Activated CD4-positive, alpha-beta T cell treated with anti-CD3 and anti-CD28 coated beads for 1 hour (primary cell): ENCODE data around the gene PAK4.
"Not testable (repeated sequence)": the region's sequence is repeated elsewhere in the genome, so short reads cannot be mapped to it uniquely, and the experiment has no call there.

Experiments used
- DNase-seq: peaks from one replicate; pipeline ENCODE4 v3.0.0-alpha.2; 2020

The PAK4 gene

GRCh38 chr19:39131255-39131755, 5.7 kb downstream of the PAK4 start:
- no peak for DNase-seq

- DNase-seq = no peak
Measured at GRCh38 chr19:39132344-39132969, 6.9 kb downstream of the PAK4 start.

GRCh38 chr19:39133431-39134270, 8.1 kb downstream of the PAK4 start:
- DNase-seq = no peak

GRCh38 chr19:39135701-39136100, 10.1 kb downstream of the PAK4 start:
- no peak for DNase-seq

GRCh38 chr19:39136225-39136940, 10.8 kb downstream of the PAK4 start:
- no peak for DNase-seq

GRCh38 chr19:39137131-39137530, 11.5 kb downstream of the PAK4 start:
- DNase-seq = no peak

GRCh38 chr19:39138221-39139211, 12.9 kb downstream of the PAK4 start:
- DNase-seq = no peak

- DNase-seq = no peak
Measured at GRCh38 chr19:39139305-39139874, 13.8 kb downstream of the PAK4 start.

GRCh38 chr19:39139971-39140453, 14.4 kb downstream of the PAK4 start:
- DNase-seq = no peak

GRCh38 chr19:39140594-39140993, 15.0 kb downstream of the PAK4 start:
- no peak for DNase-seq

GRCh38 chr19:39141929-39142328, 16.3 kb downstream of the PAK4 start:
- DNase-seq = no peak

GRCh38 chr19:39142630-39143029, 17.0 kb downstream of the PAK4 start:
- DNase-seq = no peak

GRCh38 chr19:39143757-39144289, 18.2 kb downstream of the PAK4 start:
- DNase-seq = not testable (repeated sequence)

- no peak for DNase-seq
Measured at GRCh38 chr19:39144290-39145071, 18.9 kb downstream of the PAK4 start.

GRCh38 chr19:39145180-39145953, 19.8 kb downstream of the PAK4 start:
- DNase-seq = no peak

GRCh38 chr19:39146091-39146490, 20.5 kb downstream of the PAK4 start:
- no peak for DNase-seq

- DNase-seq = no peak
Measured at GRCh38 chr19:39146686-39147450, 21.3 kb downstream of the PAK4 start.

GRCh38 chr19:39147480-39147879, 21.9 kb downstream of the PAK4 start:
- no peak for DNase-seq

GRCh38 chr19:39148939-39149529, 23.4 kb downstream of the PAK4 start:
- DNase-seq = no peak
